Raji (cell line): ENCODE data around the gene UBXN10.

Source experiments
- POLR2A ChIP-seq: IDR thresholded peaks from 2 replicates; pipeline ENCODE4 v1.6.1; 2011; ENCODE audit warnings: low read depth, low read length, control low read depth; ENCODE audit not compliant: insufficient read depth

The UBXN10 gene

GRCh38 chr1:20198918-20199317 is 13.0 kb downstream of the UBXN10 start:
- TF ChIP-seq POLR2A: no peak

- TF ChIP-seq POLR2A: no peak
Observed at GRCh38 chr1:20199403-20199802, 13.5 kb downstream of the UBXN10 start.

- TF ChIP-seq POLR2A: no peak
Observed at GRCh38 chr1:20199840-20200239, 13.9 kb downstream of the UBXN10 start.

- TF ChIP-seq POLR2A: no peak
Observed at GRCh38 chr1:20200966-20201365, 15.1 kb downstream of the UBXN10 start.

GRCh38 chr1:20202166-20202565 is 16.3 kb downstream of the UBXN10 start:
- no peak for TF ChIP-seq POLR2A

- TF ChIP-seq POLR2A: no peak
Observed at GRCh38 chr1:20207546-20207945, 21.6 kb downstream of the UBXN10 start.

GRCh38 chr1:20209471-20209870 is 23.6 kb downstream of the UBXN10 start:
- no peak for TF ChIP-seq POLR2A

GRCh38 chr1:20210736-20211460 is 25.0 kb downstream of the UBXN10 start:
- TF ChIP-seq POLR2A: no peak

- TF ChIP-seq POLR2A: no peak
Observed at GRCh38 chr1:20211511-20211931, 25.6 kb downstream of the UBXN10 start.

- no peak for TF ChIP-seq POLR2A
Observed at GRCh38 chr1:20212085-20212684, 26.3 kb downstream of the UBXN10 start.

GRCh38 chr1:20212685-20213331 is 26.9 kb downstream of the UBXN10 start:
- TF ChIP-seq POLR2A: no peak

GRCh38 chr1:20215716-20216115 is 29.8 kb downstream of the UBXN10 start:
- no peak for TF ChIP-seq POLR2A

- no peak for TF ChIP-seq POLR2A
Observed at GRCh38 chr1:20216574-20216973, 30.7 kb downstream of the UBXN10 start.

- no peak for TF ChIP-seq POLR2A
Observed at GRCh38 chr1:20220036-20220435, 34.1 kb downstream of the UBXN10 start.

GRCh38 chr1:20223106-20223505 is 37.2 kb downstream of the UBXN10 start:
- no peak for TF ChIP-seq POLR2A

GRCh38 chr1:20223551-20224419 is 37.9 kb downstream of the UBXN10 start:
- no peak for TF ChIP-seq POLR2A

- no peak for TF ChIP-seq POLR2A
Observed at GRCh38 chr1:20224546-20224945, 38.6 kb downstream of the UBXN10 start.
